ENCODE data around the gene FOXP1.

Gene FOXP1

DNA sequence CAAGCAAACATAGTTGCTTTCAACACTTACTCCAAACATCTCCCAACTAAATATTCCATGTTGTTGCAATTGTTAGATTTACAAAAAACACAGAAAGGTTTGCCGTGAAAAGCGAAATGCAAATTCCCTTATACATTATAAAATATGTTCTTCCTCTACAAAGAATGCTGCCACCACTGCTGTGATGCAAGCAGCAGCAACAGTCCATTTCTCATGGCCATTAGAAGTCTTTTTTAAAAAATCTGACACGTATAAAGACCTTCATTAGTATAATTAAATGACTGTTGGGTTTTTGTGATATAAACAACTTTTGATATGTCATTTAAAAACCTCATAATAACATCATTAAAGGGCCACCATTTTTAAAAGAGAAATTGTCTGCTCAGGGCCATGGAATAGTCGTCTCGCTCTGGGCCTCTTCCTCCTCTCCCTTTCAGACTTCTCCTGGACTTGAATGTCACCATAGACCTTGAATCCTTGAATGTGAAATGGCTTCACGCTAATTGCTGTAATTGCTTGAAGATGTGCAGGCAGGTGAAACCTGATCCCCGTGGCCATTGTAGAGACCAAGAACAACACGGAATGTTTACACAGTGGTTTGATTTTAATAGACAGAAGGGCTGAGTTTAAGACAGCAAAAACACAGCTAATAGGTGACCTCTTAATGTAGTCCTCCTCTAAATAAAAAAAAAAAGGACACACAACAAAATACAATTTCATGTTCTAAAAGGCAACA lies 450.4 kb downstream of the FOXP1 start:
- no peak for DNase-seq

DNA sequence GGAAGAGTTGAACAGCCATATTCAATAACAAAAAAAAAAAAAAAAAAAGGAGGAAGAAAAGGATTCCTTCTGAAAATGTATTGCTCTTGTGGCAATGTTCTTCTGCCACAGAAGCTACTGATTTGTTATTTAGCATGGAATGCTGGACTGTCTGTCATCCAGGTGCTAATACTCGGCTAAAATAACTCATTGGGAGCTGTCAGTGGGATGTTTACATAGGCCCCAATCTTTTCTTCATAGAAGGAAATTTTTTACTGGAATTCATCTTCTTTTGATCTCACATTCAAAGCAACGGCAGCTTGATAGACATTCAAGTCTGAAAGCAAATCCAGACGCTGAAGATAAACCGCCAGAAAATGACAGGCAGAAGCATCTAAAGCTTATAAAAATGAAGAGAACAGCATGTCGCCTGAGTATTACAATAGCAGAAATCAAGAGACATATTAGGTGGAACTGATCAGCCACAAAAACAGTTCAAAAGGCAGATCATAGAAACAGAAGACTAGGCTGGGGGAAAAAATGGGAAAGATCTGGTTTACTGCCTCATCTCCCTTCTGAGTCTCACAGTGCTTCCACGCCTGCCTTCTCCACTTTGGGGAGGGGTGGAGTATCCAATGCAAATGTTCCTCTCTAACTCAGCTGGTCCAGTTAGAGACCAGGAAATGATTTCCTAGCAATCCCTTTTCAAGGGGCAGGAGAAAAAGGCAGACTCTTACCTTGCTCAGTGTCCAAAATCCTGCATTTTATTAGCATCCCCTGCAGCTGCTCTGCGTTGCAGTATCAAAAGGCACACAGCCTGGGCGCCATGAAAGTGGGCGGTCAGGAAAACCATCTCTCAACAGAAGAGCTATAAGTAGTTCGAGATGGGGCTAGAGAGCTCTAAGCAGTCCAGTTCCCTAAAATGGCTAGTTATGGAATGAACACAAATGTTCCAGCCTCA lies 451.9 kb downstream of the FOXP1 start:
- no peak for DNase-seq

GRCh38 chr3:71130471-71131374 lies 452.8 kb downstream of the FOXP1 start:
- DNase-seq, result peak; percentile 86

GRCh38 chr3:71129611-71130431 lies 453.7 kb downstream of the FOXP1 start:
- peak; percentile 47 for DNase-seq

GRCh38 chr3:71128961-71129360 lies 454.6 kb downstream of the FOXP1 start:
- peak; percentile 31 for DNase-seq

DNA sequence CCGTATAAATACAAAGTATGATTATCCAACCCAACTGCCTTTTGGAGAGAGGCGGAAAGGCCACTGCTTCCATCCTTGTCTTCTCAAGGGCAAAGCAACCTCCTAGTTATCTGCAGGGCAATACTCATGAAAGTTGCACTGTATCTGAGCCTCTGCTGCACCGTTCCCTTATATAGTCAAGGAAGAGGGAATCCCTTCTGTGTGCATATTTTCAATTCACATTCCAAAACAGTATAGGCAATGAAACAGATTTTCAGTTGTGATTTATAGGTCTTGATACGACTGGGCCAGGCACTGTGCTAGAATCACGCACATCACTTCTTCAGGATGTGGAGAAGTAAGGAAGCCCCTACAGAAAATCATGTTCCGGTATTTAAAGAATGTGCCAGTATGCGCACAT lies 455.7 kb downstream of the FOXP1 start:
- no peak for DNase-seq

GRCh38 chr3:71127052-71127831 lies 456.3 kb downstream of the FOXP1 start:
- DNase-seq, result peak; percentile 65

GRCh38 chr3:71125738-71126137 lies 457.8 kb downstream of the FOXP1 start:
- DNase-seq, result no peak

GRCh38 chr3:71124048-71124447 lies 459.5 kb downstream of the FOXP1 start:
- no peak for DNase-seq

- no peak for DNase-seq
Measured at GRCh38 chr3:71122641-71123040, 460.9 kb downstream of the FOXP1 start.

DNA sequence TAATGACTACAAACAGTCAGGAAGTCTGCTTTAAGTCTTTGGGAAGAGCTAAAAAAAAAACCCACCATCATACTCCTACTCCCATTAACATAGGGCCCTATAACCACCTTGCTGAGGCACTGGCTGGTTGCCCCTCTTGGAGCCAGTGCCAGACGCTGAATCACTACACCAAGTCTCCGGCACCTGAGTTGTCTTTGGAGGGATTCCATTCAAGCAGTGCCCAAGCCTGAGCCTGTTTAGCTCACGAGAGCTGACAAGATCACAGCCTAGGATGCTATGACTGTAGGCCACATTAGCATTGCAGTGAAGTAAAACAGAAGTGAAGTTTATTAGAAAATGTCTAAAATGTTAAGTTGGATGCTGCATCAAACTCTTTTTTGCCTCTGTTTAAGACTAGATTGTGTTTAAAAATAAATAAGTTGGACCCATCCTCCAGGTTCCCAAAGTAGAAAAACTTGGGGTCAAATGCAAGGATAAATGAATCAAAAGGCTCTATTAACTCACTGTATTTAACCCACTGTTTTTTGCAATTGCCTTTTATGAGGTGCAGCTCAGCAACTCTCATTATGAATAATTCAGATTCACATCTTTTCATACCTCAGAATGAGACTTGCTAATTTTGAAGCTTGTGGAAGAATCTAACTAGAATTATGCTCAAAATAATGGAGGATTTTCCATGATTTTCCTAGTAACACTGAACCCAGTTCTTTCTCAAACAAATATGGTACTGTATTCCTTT lies 461.9 kb downstream of the FOXP1 start:
- no peak for DNase-seq

DNA sequence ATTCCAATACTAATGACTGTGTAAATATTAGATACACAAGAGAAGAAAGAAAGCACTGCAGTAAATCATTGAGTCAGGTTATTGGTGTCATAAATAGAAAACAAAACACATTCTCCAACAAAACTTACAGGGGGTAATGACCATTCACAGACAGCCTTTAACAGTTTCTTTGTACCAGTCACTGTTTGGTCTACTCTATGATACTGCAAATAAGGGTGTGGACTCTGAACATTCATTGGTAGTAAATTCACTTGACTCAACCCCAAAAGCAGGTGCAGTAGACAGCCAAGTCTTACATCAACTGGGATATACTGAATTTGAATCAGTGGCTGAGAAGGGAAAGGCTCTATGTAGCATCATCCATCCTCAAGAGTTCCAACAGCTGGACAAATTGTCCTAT lies 463.5 kb downstream of the FOXP1 start:
- no peak for DNase-seq

GRCh38 chr3:71119171-71119570 lies 464.4 kb downstream of the FOXP1 start:
- no peak for DNase-seq

DNA sequence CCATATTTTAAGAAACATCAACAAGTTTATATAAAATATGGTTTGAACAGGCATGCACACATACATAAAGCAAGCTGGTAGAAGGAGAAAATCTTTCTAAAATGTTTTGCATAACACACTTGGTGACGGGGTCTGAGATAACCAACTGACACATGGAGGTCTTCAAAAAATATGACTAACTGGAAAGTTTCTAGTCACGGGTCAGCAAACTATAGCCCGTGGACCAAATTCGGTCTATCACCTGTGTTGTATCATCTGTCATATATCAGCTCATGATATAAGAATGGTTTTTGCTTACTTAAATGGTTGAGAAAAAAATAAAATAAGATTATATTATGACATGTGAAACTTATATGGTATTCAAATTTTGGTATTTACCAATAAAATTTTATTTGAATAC lies 465.1 kb downstream of the FOXP1 start:
- DNase-seq, result no peak

GRCh38 chr3:71117572-71118247 lies 465.8 kb downstream of the FOXP1 start:
- DNase-seq, result no peak

- no peak for DNase-seq
Measured at GRCh38 chr3:71114610-71115009, 468.9 kb downstream of the FOXP1 start.

GRCh38 chr3:71112576-71112975 lies 471.0 kb downstream of the FOXP1 start:
- no peak for DNase-seq

GRCh38 chr3:71111784-71112440 lies 471.6 kb downstream of the FOXP1 start:
- DNase-seq, result no peak
